GM08714 (cell line): ENCODE results near the gene CELSR1.

Experiments
- H3K4me3 ChIP-seq: fragments of 200-500 bp; sonication (Bioruptor generic); 2 replicates; pipeline ENCODE4 v1.5.1; 2014; ENCODE audit warnings: mild to moderate bottlenecking, low read length, inconsistent platforms
- ZNF274 ChIP-seq: IDR thresholded peaks from 2 replicates; pipeline ENCODE4 v1.6.1; 2012; ENCODE audit warnings: mild to moderate bottlenecking, low read depth, low read length

CELSR1 gene

GRCh38 chr22:46578824-46579561, 41.6 kb upstream of the CELSR1 start:
- H3K4me3 ChIP-seq = no peak overlapping the region

GRCh38 chr22:46578251-46578823, 40.9 kb upstream of the CELSR1 start:
- no peak for TF ChIP-seq ZNF274
- no peak overlapping the region; the same call in 1 of the 2 replicates for H3K4me3 ChIP-seq

More at GRCh38 chr22:46578824-46579561, 41.6 kb upstream of the CELSR1 start:
- TF ChIP-seq ZNF274 = no peak

- H3K4me3 ChIP-seq = peak overlapping the region; percentile 67
- no peak for TF ChIP-seq ZNF274
Observed at GRCh38 chr22:46577368-46578249, 40.2 kb upstream of the CELSR1 start.

- H3K4me3 ChIP-seq = peak overlapping the region; percentile 67; the same call in 1 of the 2 replicates
- no peak for TF ChIP-seq ZNF274
Observed at GRCh38 chr22:46576556-46577367, 39.3 kb upstream of the CELSR1 start.

GRCh38 chr22:46575911-46576555, 38.6 kb upstream of the CELSR1 start:
- H3K4me3 ChIP-seq = peak overlapping the region; percentile 49; the same call in 1 of the 2 replicates
- no peak for TF ChIP-seq ZNF274

GRCh38 chr22:46574993-46575910, 37.8 kb upstream of the CELSR1 start:
- H3K4me3 ChIP-seq = no peak overlapping the region

GRCh38 chr22:46574438-46574992, 37.1 kb upstream of the CELSR1 start:
- TF ChIP-seq ZNF274 = no peak

More at GRCh38 chr22:46574993-46575910, 37.8 kb upstream of the CELSR1 start:
- TF ChIP-seq ZNF274 = no peak

GRCh38 chr22:46573781-46574437, 36.5 kb upstream of the CELSR1 start:
- H3K4me3 ChIP-seq = no peak overlapping the region
- TF ChIP-seq ZNF274 = no peak

More at GRCh38 chr22:46574438-46574992, 37.1 kb upstream of the CELSR1 start:
- H3K4me3 ChIP-seq = no peak overlapping the region

- no peak for TF ChIP-seq ZNF274
- H3K4me3 ChIP-seq = no peak overlapping the region
Observed at GRCh38 chr22:46572911-46573780, 35.7 kb upstream of the CELSR1 start.

- no peak for TF ChIP-seq ZNF274
- no peak overlapping the region for H3K4me3 ChIP-seq
Observed at GRCh38 chr22:46571642-46572250, 34.3 kb upstream of the CELSR1 start.
